PC-3 (cell line): ENCODE measurements around the gene EXOSC2. TPM values are rescaled to one million over a fixed set of nuclear protein-coding genes. Genes with fewer than 3 reads are reported as not detected.

ENCODE experiments used
- ATAC-seq: fragments of 200-7000 bp; cut with Tn5 transposase; 2 replicates; pipeline ENCODE4 v1.9.1; 2020; ENCODE audit warnings: mild to moderate bottlenecking, moderate library complexity
- BruUV-seq: library from RNA; stranded (reverse); fragments of 400-500 nt; replicated peaks from 2 replicates; lab custom pipeline; 2021; lab: Mats Ljungman, UMichigan
- CTCF ChIA-PET: fragments of 300-600 bp; sonication (Branson Sonifier 250); formaldehyde crosslinking; loops from one replicate; lab custom pipeline; 2022; ENCODE audit warnings: antibody characterized with exemption; lab: Charles Lee
- POLR2A ChIA-PET: fragments of 300-600 bp; sonication (Branson Sonifier 250); formaldehyde crosslinking; loops from one replicate; lab custom pipeline; 2022; ENCODE audit warnings: antibody characterized with exemption; ENCODE audit not compliant: unreplicated experiment; lab: Charles Lee
- DNase-seq: peaks from one replicate; pipeline ENCODE4 v3.0.0-alpha.2; 2015
- H2AFZ ChIP-seq: fragments of 300-600 bp; sonication (generic); 2 replicates; pipeline ENCODE4 v1.6.0; 2016; ENCODE audit warnings: antibody characterized with exemption, low read length
- H3F3A ChIP-seq: fragments of 300-600 bp; sonication (generic); one replicate; pipeline ENCODE4 v1.6.0; 2017; ENCODE audit warnings: antibody characterized with exemption, low read length, control low read depth, mild to moderate bottlenecking; ENCODE audit not compliant: unreplicated experiment
- H3K27ac ChIP-seq: fragments of 300-600 bp; sonication (generic); 2 replicates; pipeline ENCODE4 v1.5.1; 2016; ENCODE audit warnings: mild to moderate bottlenecking, low read length
- H3K27me3 ChIP-seq: fragments of 300-600 bp; sonication (generic); 2 replicates; pipeline ENCODE4 v1.6.1; 2016; ENCODE audit warnings: low read length, mixed read lengths
- H3K36me3 ChIP-seq: fragments of 300-600 bp; sonication (generic); 2 replicates; pipeline ENCODE4 v1.6.1; 2016; ENCODE audit warnings: low read depth, mixed run types, low read length, mixed read lengths
- H3K4me1 ChIP-seq: fragments of 300-600 bp; sonication (generic); 2 replicates; pipeline ENCODE4 v1.5.1; 2016; ENCODE audit warnings: low read length; ENCODE audit not compliant: insufficient read depth
- H3K4me2 ChIP-seq: fragments of 300-600 bp; sonication (generic); 2 replicates; pipeline ENCODE4 v1.6.0; 2016; ENCODE audit warnings: low read length
- H3K4me3 ChIP-seq: fragments of 300-600 bp; sonication (generic); 2 replicates; pipeline ENCODE4 v1.5.1; 2016; ENCODE audit warnings: mild to moderate bottlenecking, low read length, mixed read lengths
- H3K79me2 ChIP-seq: fragments of 300-600 bp; sonication (generic); 2 replicates; pipeline ENCODE4 v1.6.1; 2017; ENCODE audit warnings: low read length, mixed read lengths
- H3K9ac ChIP-seq: fragments of 300-600 bp; sonication (generic); 2 replicates; pipeline ENCODE4 v1.6.0; 2016; ENCODE audit warnings: mild to moderate bottlenecking, low read length
- H3K9me2 ChIP-seq: fragments of 300-600 bp; sonication (generic); replicated peaks from 2 replicates; pipeline ENCODE4 v1.6.1; 2016; ENCODE audit warnings: mixed run types, low read length, mixed read lengths
- H3K9me3 ChIP-seq: fragments of 300-600 bp; sonication (generic); 2 replicates; pipeline ENCODE4 v1.6.1; 2016; ENCODE audit warnings: low read length, mixed read lengths
- H4K20me1 ChIP-seq: fragments of 300-600 bp; sonication (generic); 2 replicates; pipeline ENCODE4 v1.6.1; 2016; ENCODE audit warnings: low read length, mixed read lengths
- EZH2 ChIP-seq: fragments of 300-600 bp; sonication (generic); IDR thresholded peaks from one replicate; pipeline ENCODE4 v1.6.1; 2017; ENCODE audit warnings: antibody characterized with exemption, mild to moderate bottlenecking, low read length; ENCODE audit not compliant: unreplicated experiment
- EZH2phosphoT487 ChIP-seq: fragments of 300-600 bp; sonication (generic); IDR thresholded peaks from 2 replicates; pipeline ENCODE4 v1.6.1; 2018; ENCODE audit warnings: mild to moderate bottlenecking, antibody characterized with exemption, low read length, borderline replicate concordance
- intact Hi-C: fragments of 100-400 bp; cut with micrococcal nuclease; formaldehyde crosslinking; loops from 2 replicates; pipeline ENCODE4 v1.9.0; 2023
- total RNA-seq: library from RNA; depleted of rRNA; stranded (reverse); fragments of >200 nt; gene quantifications from 2 replicates; pipeline ENCODE4 v1.2.3, GENCODE V29; 2014
- TF ChIP-seq, protein P1 (sequence below): fragments of 300-600 bp; sonication (generic); conservative IDR thresholded peaks from 2 replicates; pipeline ENCODE4 v1.5.1; 2017; ENCODE audit warnings: antibody characterized with exemption, low read depth, mild to moderate bottlenecking, low read length

Gene EXOSC2
- total RNA-seq, 1 experiment from 2014 or later = 33.5 TPM

DNA sequence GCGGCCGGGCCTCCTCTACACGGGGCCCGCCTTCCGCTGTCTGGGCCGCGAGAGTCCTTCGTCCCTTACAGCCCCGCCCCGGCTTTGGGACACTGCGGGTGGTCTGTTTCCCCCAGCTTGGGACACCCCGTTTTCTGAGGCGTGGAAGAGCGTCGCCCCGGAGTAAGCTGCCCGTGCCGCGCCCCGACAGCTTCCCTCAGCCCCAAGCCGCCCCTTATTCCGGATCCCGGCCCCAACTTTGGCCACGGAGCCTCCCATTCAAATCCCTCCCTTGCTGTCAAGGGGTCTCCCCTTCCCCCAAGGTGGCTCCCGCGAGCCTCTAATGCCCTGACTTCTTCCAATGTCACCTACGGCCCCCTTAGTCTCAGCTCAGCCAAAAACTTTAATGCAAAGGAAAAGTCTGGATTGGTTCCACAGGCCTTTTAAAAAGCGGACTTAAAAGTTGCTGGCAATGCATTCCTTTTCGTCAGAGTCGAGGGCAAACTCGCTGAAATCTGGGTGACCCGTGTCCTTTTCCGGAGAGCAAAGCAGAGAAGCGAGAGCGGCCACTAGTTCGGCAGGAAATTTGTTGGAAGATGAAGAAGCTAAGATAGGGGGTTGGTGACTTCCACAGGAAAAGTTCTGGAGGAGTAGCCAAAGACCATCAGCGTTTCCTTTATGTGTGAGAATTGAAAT, 19.8 kb downstream of the EXOSC2 start:
- TF ChIP-seq EZH2phosphoT487 = no peak
- TF ChIP-seq, protein P1, sequence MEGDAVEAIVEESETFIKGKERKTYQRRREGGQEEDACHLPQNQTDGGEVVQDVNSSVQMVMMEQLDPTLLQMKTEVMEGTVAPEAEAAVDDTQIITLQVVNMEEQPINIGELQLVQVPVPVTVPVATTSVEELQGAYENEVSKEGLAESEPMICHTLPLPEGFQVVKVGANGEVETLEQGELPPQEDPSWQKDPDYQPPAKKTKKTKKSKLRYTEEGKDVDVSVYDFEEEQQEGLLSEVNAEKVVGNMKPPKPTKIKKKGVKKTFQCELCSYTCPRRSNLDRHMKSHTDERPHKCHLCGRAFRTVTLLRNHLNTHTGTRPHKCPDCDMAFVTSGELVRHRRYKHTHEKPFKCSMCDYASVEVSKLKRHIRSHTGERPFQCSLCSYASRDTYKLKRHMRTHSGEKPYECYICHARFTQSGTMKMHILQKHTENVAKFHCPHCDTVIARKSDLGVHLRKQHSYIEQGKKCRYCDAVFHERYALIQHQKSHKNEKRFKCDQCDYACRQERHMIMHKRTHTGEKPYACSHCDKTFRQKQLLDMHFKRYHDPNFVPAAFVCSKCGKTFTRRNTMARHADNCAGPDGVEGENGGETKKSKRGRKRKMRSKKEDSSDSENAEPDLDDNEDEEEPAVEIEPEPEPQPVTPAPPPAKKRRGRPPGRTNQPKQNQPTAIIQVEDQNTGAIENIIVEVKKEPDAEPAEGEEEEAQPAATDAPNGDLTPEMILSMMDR = no peak
- TF ChIP-seq EZH2 = no peak
- H3F3A ChIP-seq = no peaks in the 10 kb centered on the region
- DNase-seq = peak; percentile 27
- no peaks in the 10 kb centered on the region for H3K36me3 ChIP-seq
- H3K4me1 ChIP-seq = peaks cover 6% of the 10 kb centered on the region; the same call in 1 of the 2 replicates
- no peak for ATAC-seq
- H3K9ac ChIP-seq = peak overlapping the region; percentile 89
- peak overlapping the region; percentile 82 for H3K27ac ChIP-seq
- peaks cover 55% of the 10 kb centered on the region for H3K79me2 ChIP-seq
- 0 out of 2 replicates have a peak, but pooled peaks cover 5% of the 10 kb centered on the region for H4K20me1 ChIP-seq
- peak overlapping the region; percentile 80 for H2AFZ ChIP-seq
- TSS peak; percentile 44 for BruUV-seq
- H3K4me3 ChIP-seq = peak overlapping the region; percentile 74
- H3K4me2 ChIP-seq = peak overlapping the region; percentile 89
- H3K9me3 ChIP-seq = no peaks in the 10 kb centered on the region
- ChIA-PET POLR2A (no interaction called here), CTCF (no interaction called here)
- intact Hi-C loops = no loop called here
- H3K9me2 ChIP-seq = no peaks in the 10 kb centered on the region
- no peaks in the 10 kb centered on the region for H3K27me3 ChIP-seq

DNA sequence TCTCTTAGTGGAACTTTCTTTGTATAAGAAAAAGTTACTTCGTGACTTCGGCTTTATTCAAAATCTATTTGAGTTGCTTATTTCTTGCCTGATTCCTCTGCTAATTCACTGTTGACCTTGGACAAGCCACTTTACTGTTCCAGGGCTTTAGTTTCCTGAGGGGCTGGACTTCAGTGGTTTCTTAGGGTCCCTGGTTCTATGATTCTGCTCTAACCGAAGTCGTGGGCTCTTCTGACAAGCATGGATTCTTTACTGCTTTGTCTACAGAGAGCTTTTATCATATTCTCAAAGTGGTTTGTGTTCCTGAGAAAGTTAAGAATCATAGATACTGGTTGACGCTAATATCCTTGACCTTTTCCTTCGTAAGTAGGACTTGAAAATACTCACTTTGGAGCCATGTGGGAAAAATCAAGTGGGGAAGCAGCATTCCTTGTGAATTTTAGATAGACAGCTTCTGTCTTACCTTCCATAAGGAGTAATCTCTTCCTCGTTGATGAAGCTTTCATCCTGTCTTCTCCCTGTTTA, 21.1 kb downstream of the EXOSC2 start:
- no peak overlapping the region for H3K27ac ChIP-seq
- peak overlapping the region; percentile 89 for H3K4me2 ChIP-seq
- H3K79me2 ChIP-seq = peaks cover 67% of the 10 kb centered on the region
- 0 out of 2 replicates have a peak, but pooled peaks cover 5% of the 10 kb centered on the region for H4K20me1 ChIP-seq
- no peaks in the 10 kb centered on the region for H3F3A ChIP-seq
- DNase-seq (no peak), ATAC-seq (no peak)
- peaks cover 6% of the 10 kb centered on the region; the same call in 1 of the 2 replicates for H3K4me1 ChIP-seq
- peak overlapping the region; percentile 89; the same call in 1 of the 2 replicates for H3K9ac ChIP-seq
- no peaks in the 10 kb centered on the region for H3K36me3 ChIP-seq
- no peaks in the 10 kb centered on the region for H3K9me2 ChIP-seq
- H3K4me3 ChIP-seq = peak overlapping the region; percentile 74
- POLR2A ChIA-PET = interaction anchor here (0.6 kb wide), 1 partner anchor 128 kb away, joined by 6 read pairs; no protein-coding TSS in a partner anchor
- intact Hi-C loops = loop anchor here (2.0 kb wide), 1 partner anchor 14 kb away; no protein-coding TSS in a partner anchor
- no peaks in the 10 kb centered on the region for H3K9me3 ChIP-seq
- no peaks in the 10 kb centered on the region for H3K27me3 ChIP-seq
- no TSS peak for BruUV-seq
- TF ChIP-seq EZH2phosphoT487 (no peak), EZH2 (no peak)
- TF ChIP-seq, protein P1 = no peak
- H2AFZ ChIP-seq = no peak overlapping the region
- CTCF ChIA-PET = interaction anchor here (0.6 kb wide), 1 partner anchor 17 kb away, joined by 4 read pairs; no protein-coding TSS in a partner anchor
